Hepatocyte (in vitro differentiated cells): ENCODE data around the gene AP2A2.

Source experiments
- CTCF ChIP-seq: fragments of 200-600 bp; sonication (generic); IDR thresholded peaks from 2 replicates; pipeline ENCODE4 v1.5.1; 2016; ENCODE audit warnings: antibody characterized with exemption, mild to moderate bottlenecking; ENCODE audit not compliant: poor library complexity
- EZH2 ChIP-seq: fragments of 200-600 bp; sonication (generic); IDR thresholded peaks from 2 replicates; pipeline ENCODE4 v1.6.1; 2016; ENCODE audit warnings: antibody characterized with exemption, mild to moderate bottlenecking, borderline replicate concordance

GRCh38 chr11:904380-904779 is 21.3 kb upstream of the AP2A2 start:
- no peak for TF ChIP-seq CTCF
- TF ChIP-seq EZH2, result no peak
